Measurements from ENCODE around the gene PHF10. TPM values are rescaled to one million over a fixed set of nuclear protein-coding genes. Genes with fewer than 3 reads are reported as not detected.

PHF10 gene
- total RNA-seq, 1 donor from 2014 or later, result 25.4 TPM

GRCh38 chr6:169677096-169677495 is 47.2 kb downstream of the PHF10 start:
- no peak for ATAC-seq

- ATAC-seq, result no peak
Measured at GRCh38 chr6:169675011-169675410, 49.3 kb downstream of the PHF10 start.

DNA sequence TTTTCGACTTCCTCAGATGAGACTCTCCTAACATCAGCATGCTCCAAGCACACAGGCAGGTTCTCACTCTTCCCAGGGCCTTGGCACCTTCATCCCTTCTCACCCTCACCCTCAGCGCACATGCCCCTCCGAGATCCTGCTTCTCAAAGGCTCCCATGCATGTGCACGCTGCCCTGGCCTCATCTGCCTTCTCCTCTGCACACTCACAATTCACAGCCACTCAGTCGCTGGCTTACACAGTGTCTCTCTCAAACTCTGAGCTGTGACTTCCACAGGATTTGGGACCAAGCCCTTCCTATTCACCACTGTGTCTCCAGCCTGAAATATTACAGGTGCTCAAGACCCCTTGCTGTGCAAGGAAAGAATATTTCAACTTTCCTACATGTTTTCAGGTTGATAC is 52.7 kb downstream of the PHF10 start:
- ATAC-seq, result no peak

GRCh38 chr6:169669889-169670288 is 54.4 kb downstream of the PHF10 start:
- ATAC-seq, result no peak

- ATAC-seq, result peak; percentile 86
Measured at GRCh38 chr6:169669147-169669546, 55.2 kb downstream of the PHF10 start.

GRCh38 chr6:169668203-169668847 is 56.0 kb downstream of the PHF10 start:
- ATAC-seq, result no peak

DNA sequence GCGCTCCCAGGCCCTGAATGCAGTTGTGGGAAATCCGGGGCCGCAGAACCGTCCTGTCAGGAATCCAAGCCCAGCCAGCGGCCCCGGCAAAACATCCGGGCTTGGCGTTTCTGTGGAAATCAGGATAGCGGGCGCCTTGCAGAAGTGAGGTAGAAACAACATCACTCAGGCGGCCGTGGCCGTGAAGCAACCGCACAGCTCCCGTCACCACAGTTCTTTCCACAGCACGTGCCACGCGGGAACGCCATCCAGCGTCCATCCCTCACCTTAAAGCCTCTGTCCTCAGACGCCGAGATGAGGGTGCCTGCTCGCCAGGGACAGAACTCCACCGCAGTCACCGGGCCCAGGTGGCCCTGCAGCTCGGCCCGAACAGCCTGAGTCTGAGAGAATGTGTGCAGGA is 56.6 kb downstream of the PHF10 start:
- no peak for ATAC-seq

DNA sequence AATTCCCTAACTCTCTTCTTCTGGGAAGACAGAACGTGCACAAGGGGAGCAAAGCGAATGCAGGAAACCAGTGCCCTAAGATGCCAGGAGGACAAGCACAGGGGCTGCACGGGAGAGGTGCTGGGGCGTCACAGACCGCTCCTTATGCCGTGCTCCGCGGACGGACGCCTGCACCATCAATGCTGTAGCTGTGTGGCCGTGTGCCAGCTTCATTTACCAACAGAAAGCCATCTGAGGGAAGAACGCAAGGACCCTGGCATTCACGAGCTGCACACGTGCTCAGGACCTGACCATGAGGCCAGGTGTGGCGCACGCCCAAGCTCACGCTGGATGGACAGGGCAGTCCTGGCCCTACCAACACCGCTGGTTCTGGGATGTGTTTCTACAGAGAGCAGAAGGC is 57.9 kb downstream of the PHF10 start:
- no peak for ATAC-seq

DNA sequence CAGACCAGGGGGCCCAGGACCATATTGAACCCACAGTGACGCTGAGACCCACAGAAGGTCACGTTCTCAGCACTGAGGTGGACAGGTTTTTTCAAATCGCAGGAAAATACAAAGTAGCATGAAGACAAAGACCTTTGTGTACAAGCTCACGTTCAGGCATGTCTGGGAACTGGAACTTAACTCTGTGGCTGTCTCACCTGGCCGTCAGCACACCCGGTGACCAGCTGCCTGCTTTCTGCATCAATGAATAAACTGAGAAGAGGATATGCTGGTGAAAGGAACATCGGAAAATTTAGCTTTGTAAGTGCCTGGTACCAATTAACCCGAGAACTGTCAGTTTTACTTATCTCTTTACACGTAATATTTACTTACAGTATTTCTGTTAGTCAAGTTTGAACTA is 59.0 kb downstream of the PHF10 start:
- ATAC-seq, result peak; percentile 46

DNA sequence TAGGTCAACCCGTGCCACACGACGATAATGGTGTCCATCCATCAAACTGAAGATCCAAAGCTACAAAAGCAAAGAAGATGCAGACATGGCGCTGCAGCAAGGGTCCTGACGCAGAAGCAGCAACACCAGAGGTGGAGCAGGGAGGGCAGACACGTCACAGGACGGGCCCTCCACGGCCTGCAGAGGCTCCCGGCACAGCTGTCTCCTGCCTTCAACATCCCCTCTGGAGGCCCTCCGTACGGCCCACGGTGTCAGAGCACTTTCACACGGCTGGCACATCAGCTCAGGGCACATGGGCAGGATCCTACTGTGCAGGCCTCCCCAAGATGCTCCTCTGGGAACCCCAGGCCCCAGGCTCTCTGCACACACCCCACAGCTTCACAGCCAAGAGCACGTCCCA is 60.1 kb downstream of the PHF10 start:
- no peak for ATAC-seq

- peak; percentile 6 for ATAC-seq
Measured at GRCh38 chr6:169663468-169663867, 60.8 kb downstream of the PHF10 start.

- ATAC-seq, result no peak
Measured at GRCh38 chr6:169661391-169661756, 62.9 kb downstream of the PHF10 start.

GRCh38 chr6:169660751-169661390 is 63.4 kb downstream of the PHF10 start:
- ATAC-seq, result no peak

DNA sequence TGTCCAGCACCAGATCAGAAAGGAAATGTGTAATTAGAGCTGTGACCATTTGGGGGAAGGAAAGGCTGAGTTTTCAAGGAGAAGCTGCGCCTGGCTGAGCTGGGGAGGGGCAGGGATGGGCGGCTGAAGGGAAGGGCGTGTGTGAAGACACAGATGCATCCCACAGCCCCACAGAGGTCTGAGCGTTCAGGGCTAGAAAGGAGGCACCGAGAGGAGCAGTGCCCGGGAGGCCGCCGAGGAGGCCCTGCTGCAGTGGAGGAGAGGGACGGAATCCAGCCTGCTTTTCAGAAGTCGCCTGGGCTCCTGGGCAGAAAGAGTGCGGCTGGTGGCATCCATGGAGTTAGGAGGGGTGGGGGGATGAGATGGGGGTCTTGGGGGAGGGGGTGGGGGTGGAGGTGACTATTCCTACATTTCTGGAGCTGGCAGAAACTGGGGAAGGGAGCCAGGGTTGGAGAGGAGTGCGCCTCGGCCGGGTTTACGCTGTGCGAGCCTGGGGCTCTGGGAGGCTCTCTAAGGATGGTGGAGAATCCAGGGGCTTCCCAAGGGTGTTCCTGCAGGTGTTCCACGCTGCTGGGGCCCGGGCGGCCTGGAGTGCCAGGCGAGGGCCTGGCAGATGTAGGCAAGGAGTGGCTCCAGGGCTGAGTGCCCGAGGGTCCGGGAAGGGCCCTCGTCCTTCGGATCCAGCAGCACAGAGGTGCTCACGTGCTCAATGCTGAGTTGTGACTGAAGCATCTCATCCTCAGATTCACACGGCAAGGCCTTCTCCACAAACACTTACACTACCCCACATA is 64.3 kb downstream of the PHF10 start:
- ATAC-seq, result no peak

DNA sequence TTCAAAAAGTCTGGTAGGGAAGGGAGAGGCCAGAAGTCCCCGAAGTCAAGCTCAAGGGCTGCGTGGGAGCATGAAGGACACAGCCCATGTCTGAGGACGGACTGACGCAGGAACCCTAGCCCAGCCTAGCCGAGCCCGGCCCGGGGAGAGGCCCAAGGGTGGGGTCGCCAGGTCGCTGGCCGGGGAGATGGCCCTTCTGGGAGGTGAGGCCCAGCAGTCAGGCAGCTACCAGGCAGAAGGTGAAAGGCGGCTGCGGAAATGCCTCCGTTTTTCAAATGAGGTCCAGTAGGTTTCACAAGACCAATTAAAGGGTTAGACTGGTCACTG is 67.1 kb downstream of the PHF10 start:
- no peak for ATAC-seq

DNA sequence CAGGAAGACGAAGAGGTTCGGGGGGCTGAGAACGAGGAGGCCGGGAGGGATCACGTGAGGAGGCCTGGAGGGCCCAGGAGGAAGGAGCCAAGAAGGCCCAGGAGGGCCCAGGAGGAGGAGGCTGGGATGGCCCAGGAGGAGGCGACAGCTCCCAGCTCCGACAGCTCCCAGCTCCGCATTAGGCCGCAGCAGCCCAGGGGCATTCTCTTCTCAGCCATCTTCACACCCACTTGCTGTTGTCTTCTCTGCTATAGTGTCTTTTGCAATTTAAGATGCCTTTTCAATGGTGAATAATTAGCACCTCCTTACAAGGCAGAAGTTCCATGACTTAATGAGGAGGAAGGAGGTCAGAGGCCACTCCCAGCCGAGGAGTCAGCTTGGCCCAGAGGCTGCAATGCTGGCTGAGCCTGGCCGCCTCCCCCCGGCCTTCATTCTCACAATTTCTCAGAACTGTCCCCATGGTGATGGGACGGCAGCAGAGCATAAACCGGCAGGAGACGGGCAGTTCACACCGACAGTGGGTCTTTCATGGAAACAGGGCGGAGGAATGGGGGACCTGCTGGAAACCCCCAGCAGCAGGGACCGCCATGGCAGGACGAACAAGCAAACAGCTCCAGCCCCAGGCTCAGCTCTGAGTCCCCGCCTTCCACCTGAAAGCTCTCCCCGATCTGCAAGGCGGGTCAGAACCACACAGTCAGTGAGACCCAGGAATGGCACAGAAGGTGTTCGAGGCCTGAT is 67.6 kb downstream of the PHF10 start:
- no peak for ATAC-seq

DNA sequence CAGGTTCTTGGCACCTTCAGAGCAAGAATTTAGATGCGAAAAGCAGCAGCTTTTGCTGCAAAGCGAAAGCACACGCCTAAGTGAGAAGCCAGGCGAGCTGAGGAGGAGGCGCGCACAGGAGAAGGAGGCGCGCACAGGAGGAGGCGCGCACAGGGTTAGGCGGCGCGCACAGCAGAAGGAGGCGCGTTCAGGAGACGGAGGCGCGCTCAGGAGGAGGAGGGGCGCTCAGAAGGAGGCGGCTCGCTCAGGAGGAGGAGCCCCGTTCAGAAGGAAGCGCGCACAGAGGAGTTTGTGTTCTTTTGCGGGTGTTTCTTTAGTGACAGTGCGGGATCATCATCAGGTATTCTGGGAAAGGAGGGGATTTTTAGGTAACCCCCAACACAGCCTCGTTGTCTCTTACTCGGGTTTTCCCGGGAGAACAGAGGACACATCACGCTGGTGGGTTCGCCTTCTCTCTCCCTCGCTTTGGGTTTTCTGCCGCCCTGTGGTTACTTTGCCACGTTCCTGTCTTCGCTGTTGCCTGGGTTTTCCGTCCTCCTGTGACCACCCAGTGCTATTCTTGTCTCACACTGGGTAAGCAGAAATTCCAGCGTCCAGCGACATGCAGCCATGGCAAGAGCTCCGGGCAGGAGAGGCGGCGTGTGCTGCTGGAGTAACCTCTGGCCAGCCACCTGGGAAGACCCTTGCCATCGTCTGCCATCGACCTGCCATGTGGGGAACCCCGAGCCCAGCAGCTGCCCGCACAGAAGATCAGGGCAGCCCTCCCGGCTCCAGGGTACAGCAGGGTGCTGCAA is 69.5 kb downstream of the PHF10 start:
- ATAC-seq, result peak; percentile 95

Other genes starting within 250 kb of the PHF10 start
- gene WDR27, start 22.5 kb downstream of the PHF10 start, total RNA-seq, result 24.4 TPM
- 11.4 TPM for gene C6orf120, start 22.4 kb downstream of the PHF10 start, total RNA-seq
- 0.84 TPM for gene DYNLT2, start 27.1 kb upstream of the PHF10 start, total RNA-seq
- 19.6 TPM for gene ERMARD, start 27.1 kb upstream of the PHF10 start, total RNA-seq

Measured in esophagus mucosa (tissue), 1 donor.